Mesenchymal stem cell (in vitro differentiated cells and primary cell): Measurements from ENCODE around the gene ARL15.

Experiments
- DNase-seq: peaks from one replicate; pipeline ENCODE4 v3.0.0-alpha.2; 2013
- H2AFZ ChIP-seq: one replicate; pipeline ENCODE4 v1.6.1; 2013; ENCODE audit warnings: low read depth, mild to moderate bottlenecking, control low read depth, inconsistent platforms, low read length, moderate library complexity
- H2AK5ac ChIP-seq: 2 replicates; pipeline ENCODE4 v1.6.1; 2013; ENCODE audit warnings: low read length, moderate library complexity, mild to moderate bottlenecking, inconsistent platforms; ENCODE audit not compliant: severe bottlenecking
- H2BK120ac ChIP-seq: one replicate; pipeline ENCODE4 v1.6.1; 2013; ENCODE audit warnings: low read depth, mild to moderate bottlenecking, inconsistent platforms, low read length, moderate library complexity
- H2BK12ac ChIP-seq, 2 experiments: one replicate each; pipeline ENCODE4 v1.6.1; 2013; ENCODE audit warnings: inconsistent platforms in 2 of 2, low read length in 2 of 2, mild to moderate bottlenecking in 2 of 2, moderate library complexity in 2 of 2, control low read depth in 1 of 2
- H2BK15ac ChIP-seq: one replicate; pipeline ENCODE4 v1.6.1; 2013; ENCODE audit warnings: mild to moderate bottlenecking, low read depth, inconsistent platforms; ENCODE audit not compliant: poor library complexity, severe bottlenecking
- H2BK5ac ChIP-seq: 2 replicates; pipeline ENCODE4 v1.6.1; 2013; ENCODE audit warnings: low read depth, mild to moderate bottlenecking, low read length, control low read depth, inconsistent platforms; ENCODE audit not compliant: poor library complexity, severe bottlenecking
- H3K14ac ChIP-seq, 2 experiments: one replicate each; pipeline ENCODE4 v1.6.1; 2013; ENCODE audit warnings: inconsistent platforms in 2 of 2, low read length in 2 of 2, control low read depth in 1 of 2, mild to moderate bottlenecking in 1 of 2, moderate library complexity in 1 of 2
- H3K18ac ChIP-seq, 2 experiments: one replicate each; pipeline ENCODE4 v1.6.1; 2013; ENCODE audit warnings: inconsistent platforms in 2 of 2, low read length in 2 of 2, control low read depth in 1 of 2, low read depth in 1 of 2, mild to moderate bottlenecking in 1 of 2
- H3K23ac ChIP-seq, 2 experiments: one replicate each; pipeline ENCODE4 v1.6.1; 2013; ENCODE audit warnings: inconsistent platforms in 2 of 2, low read length in 2 of 2, mild to moderate bottlenecking in 2 of 2, moderate library complexity in 2 of 2, control low read depth in 1 of 2
- H3K27ac ChIP-seq: 2 replicates; pipeline ENCODE4 v1.5.1; 2013; ENCODE audit warnings: mild to moderate bottlenecking, moderate library complexity, low read length, control low read depth, inconsistent platforms; ENCODE audit not compliant: poor library complexity, severe bottlenecking
- H3K27me3 ChIP-seq, 2 experiments: 2 replicates each; pipeline versions ENCODE4 v1.6.1 to v1.7.0; 2013; ENCODE audit warnings: low read length in 2 of 2, mild to moderate bottlenecking in 2 of 2, moderate library complexity in 2 of 2, control low read depth in 1 of 2, inconsistent platforms in 1 of 2; ENCODE audit not compliant: control insufficient read depth in 1 of 2, insufficient read depth in 1 of 2
- H3K36me3 ChIP-seq, 2 experiments: 2 replicates each; pipeline versions ENCODE4 v1.6.1 to v1.7.0; 2013; ENCODE audit warnings: low read length in 2 of 2, control low read depth in 1 of 2, inconsistent platforms in 1 of 2, low read depth in 1 of 2, mild to moderate bottlenecking in 1 of 2; ENCODE audit not compliant: insufficient read depth in 2 of 2, control insufficient read depth in 1 of 2
- H3K4ac ChIP-seq, 2 experiments: one replicate each; pipeline ENCODE4 v1.6.1; 2013; ENCODE audit warnings: inconsistent platforms in 2 of 2, low read length in 2 of 2, mild to moderate bottlenecking in 2 of 2, moderate library complexity in 2 of 2, control low read depth in 1 of 2, low read depth in 1 of 2
- H3K4me1 ChIP-seq: 2 replicates; pipeline ENCODE4 v1.6.1; 2013; ENCODE audit warnings: low read depth, low read length, control low read depth; ENCODE audit not compliant: control insufficient read depth, insufficient read depth
- H3K4me2 ChIP-seq: 2 replicates; pipeline ENCODE4 v1.6.1; 2013; ENCODE audit warnings: low read length, mild to moderate bottlenecking, inconsistent platforms; ENCODE audit not compliant: poor library complexity, severe bottlenecking
- H3K4me3 ChIP-seq, 2 experiments: 2 replicates each; pipeline versions ENCODE4 v1.5.1 to v1.7.0; 2013; ENCODE audit warnings: low read length in 2 of 2, mild to moderate bottlenecking in 2 of 2, control low read depth in 1 of 2, low read depth in 1 of 2; ENCODE audit not compliant: insufficient read depth in 1 of 2
- H3K79me1 ChIP-seq: replicated peaks from 2 replicates; pipeline ENCODE4 v1.6.1; 2013; ENCODE audit warnings: mild to moderate bottlenecking, control low read depth, low read length, inconsistent platforms; ENCODE audit not compliant: poor library complexity, severe bottlenecking
- H3K9ac ChIP-seq: 2 replicates; pipeline ENCODE4 v1.7.0; 2013; ENCODE audit warnings: mild to moderate bottlenecking, low read length, moderate library complexity
- H3K9me3 ChIP-seq: 2 replicates; pipeline ENCODE4 v1.7.0; 2013; ENCODE audit warnings: mild to moderate bottlenecking, low read length; ENCODE audit not compliant: control insufficient read depth
- H4K8ac ChIP-seq: one replicate; pipeline ENCODE4 v1.6.1; 2013; ENCODE audit warnings: inconsistent platforms, mild to moderate bottlenecking, low read length, moderate library complexity
- H4K91ac ChIP-seq: one replicate; pipeline ENCODE4 v1.6.1; 2013; ENCODE audit warnings: mild to moderate bottlenecking, low read length, inconsistent platforms
- WGBS: methylation state at CpG from one replicate; pipeline ENCODE4 v1.1.7; 2013; ENCODE audit warnings: mixed read lengths; 5-methylcytosine and 5-hydroxymethylcytosine counted together

Gene ARL15

DNA sequence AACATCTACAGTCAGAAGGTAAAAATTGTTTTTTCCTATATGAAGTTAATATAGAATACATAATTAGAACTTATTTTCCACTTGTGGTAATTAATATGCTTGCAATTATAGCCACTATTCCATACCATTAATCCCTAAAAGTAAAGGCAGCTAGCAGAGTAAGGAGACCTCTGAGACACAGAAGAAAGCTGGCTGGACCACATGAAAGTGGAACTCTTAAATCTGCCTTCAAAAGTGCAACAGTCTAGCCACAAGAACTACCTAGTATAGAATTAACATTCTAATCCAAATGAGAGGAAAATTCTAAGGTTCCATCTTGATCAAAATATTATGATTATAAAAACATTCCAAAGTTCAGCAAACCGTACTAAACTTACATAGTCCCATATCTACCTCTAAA, 37.6 kb downstream of the ARL15 start:
- Histone ChIP-seq H3K18ac (no peak overlapping the region), H3K4ac (no peak overlapping the region), H3K23ac (no peak overlapping the region), H2BK5ac (no peak overlapping the region), H3K9me3 (no peaks in the 10 kb centered on the region), H3K14ac (no peak overlapping the region), H3K27ac (peak overlapping the region; percentile 54), H2BK15ac (no peak overlapping the region), H3K4me2 (no peak overlapping the region), H4K8ac (no peak overlapping the region), H3K27me3 (no peaks in the 10 kb centered on the region), H3K9ac (no peak overlapping the region), H4K91ac (no peak overlapping the region), H2BK12ac (no peak overlapping the region), H2AK5ac (no peak overlapping the region), H3K79me1 (peaks cover 11% of the 10 kb centered on the region), H3K4me3 (no peak overlapping the region), H2BK120ac (no peak overlapping the region), H3K36me3 (no peaks in the 10 kb centered on the region), H3K4me1 (peaks cover 9% of the 10 kb centered on the region), H2AFZ (no peak overlapping the region)
- DNase-seq: no peak
- no CpG with 5 or more reads among the region's 1 CpG for WGBS

DNA sequence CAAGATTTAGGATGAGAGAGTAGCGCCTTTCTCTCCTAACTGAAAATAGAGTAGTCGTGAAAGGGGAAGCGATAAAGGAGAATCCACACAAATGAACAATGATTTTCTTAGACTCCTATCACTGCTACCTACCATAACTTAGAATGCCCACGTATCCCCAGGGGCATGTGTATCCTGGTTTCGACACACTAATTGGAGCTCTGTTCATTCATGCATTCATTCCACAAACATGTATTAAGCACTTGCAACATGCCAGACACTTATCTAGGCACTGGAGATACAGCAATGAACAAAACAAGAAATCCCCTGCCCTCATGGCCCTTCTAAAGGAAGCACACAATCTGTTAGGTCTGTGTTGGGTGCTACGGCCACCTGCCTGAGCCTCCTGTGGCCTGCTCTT, 40.0 kb downstream of the ARL15 start:
- no peak overlapping the region for H2BK120ac ChIP-seq
- H3K18ac ChIP-seq: no peak overlapping the region
- no peak overlapping the region for H3K27ac ChIP-seq
- no peak overlapping the region for H4K91ac ChIP-seq
- H3K4ac ChIP-seq: no peak overlapping the region
- H3K23ac ChIP-seq: no peak overlapping the region
- DNase-seq: no peak
- H3K4me1 ChIP-seq: peaks cover 8% of the 10 kb centered on the region
- H2BK5ac ChIP-seq: no peak overlapping the region
- H2BK15ac ChIP-seq: no peak overlapping the region
- H3K14ac ChIP-seq: no peak overlapping the region
- H4K8ac ChIP-seq: no peak overlapping the region
- H2AK5ac ChIP-seq: no peak overlapping the region
- H3K4me2 ChIP-seq: no peak overlapping the region
- H2AFZ ChIP-seq: no peak overlapping the region
- peaks cover 16% of the 10 kb centered on the region for H3K79me1 ChIP-seq
- no peaks in the 10 kb centered on the region for H3K36me3 ChIP-seq
- H3K27me3 ChIP-seq: no peaks in the 10 kb centered on the region
- H3K9ac ChIP-seq: no peak overlapping the region
- no peak overlapping the region for H2BK12ac ChIP-seq
- no peak overlapping the region for H3K4me3 ChIP-seq
- WGBS: 78% methylated on average over 5 of the region's 6 CpGs
- H3K9me3 ChIP-seq: no peaks in the 10 kb centered on the region

DNA sequence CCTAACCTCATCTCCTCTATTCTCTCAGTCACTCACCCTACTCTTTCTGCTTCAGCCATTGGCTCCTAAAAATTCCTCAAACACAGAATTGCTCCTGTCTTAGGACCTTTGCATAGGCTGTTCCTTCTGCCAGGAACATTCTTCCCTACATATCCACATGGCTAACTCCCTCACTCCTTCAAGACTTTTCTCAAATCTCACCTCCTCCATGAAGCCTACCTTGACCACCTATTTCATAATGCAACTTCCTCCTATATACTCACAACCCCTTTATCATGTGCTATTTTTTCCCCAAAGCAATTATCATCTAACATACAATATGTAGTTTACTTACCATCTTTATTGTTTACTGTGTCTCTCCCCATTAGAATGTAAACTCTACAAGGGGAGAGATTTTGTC, 45.8 kb downstream of the ARL15 start:
- H3K9ac ChIP-seq: no peak overlapping the region
- H3K9me3 ChIP-seq: no peaks in the 10 kb centered on the region
- peaks cover 20% of the 10 kb centered on the region for H3K79me1 ChIP-seq
- no peak overlapping the region for H2BK5ac ChIP-seq
- H3K23ac ChIP-seq: no peak overlapping the region
- H3K4ac ChIP-seq: no peak overlapping the region
- no peak overlapping the region for H4K91ac ChIP-seq
- no peak overlapping the region for H2AK5ac ChIP-seq
- H3K4me1 ChIP-seq: no peaks in the 10 kb centered on the region
- no peak overlapping the region for H3K4me3 ChIP-seq
- H4K8ac ChIP-seq: no peak overlapping the region
- H2BK120ac ChIP-seq: no peak overlapping the region
- no peak overlapping the region for H3K14ac ChIP-seq
- H3K18ac ChIP-seq: no peak overlapping the region
- no peaks in the 10 kb centered on the region for H3K36me3 ChIP-seq
- no peak overlapping the region for H3K4me2 ChIP-seq
- no peak overlapping the region for H2BK15ac ChIP-seq
- H3K27me3 ChIP-seq: no peaks in the 10 kb centered on the region
- no peak for DNase-seq
- no peak overlapping the region for H2BK12ac ChIP-seq
- no peak overlapping the region for H2AFZ ChIP-seq
- no peak overlapping the region for H3K27ac ChIP-seq

DNA sequence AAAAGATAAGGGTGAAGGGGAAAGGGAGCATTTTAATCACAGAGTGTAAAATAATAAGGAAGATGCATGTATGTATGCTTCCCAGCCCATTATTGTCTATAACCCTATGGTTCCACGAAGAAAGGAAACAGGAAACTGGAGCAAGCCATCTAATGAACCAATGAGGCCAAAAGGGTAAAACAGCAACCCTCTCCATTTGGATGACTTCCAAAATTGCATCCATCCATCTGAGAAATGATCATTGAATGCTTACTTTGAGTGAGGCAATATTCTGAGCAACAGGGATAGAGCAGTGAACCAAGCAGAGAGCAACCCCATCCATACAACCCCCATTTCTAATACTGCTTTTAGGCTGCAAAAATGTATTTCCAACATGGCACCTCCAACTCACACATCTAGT, 46.9 kb downstream of the ARL15 start:
- Histone ChIP-seq H4K8ac (no peak overlapping the region), H2BK5ac (no peak overlapping the region), H3K36me3 (no peaks in the 10 kb centered on the region), H4K91ac (no peak overlapping the region), H2AFZ (no peak overlapping the region), H3K14ac (no peak overlapping the region), H3K27me3 (no peaks in the 10 kb centered on the region), H3K4me2 (no peak overlapping the region), H3K23ac (no peak overlapping the region), H3K4me3 (no peak overlapping the region), H3K79me1 (peaks cover 21% of the 10 kb centered on the region), H2BK12ac (no peak overlapping the region), H2BK120ac (no peak overlapping the region), H3K4me1 (no peaks in the 10 kb centered on the region), H3K9ac (no peak overlapping the region), H2AK5ac (no peak overlapping the region), H3K27ac (no peak overlapping the region), H3K4ac (no peak overlapping the region), H2BK15ac (no peak overlapping the region), H3K9me3 (no peaks in the 10 kb centered on the region), H3K18ac (no peak overlapping the region)
- WGBS: 86% methylated on average over 1 of the region's 1 CpG
- DNase-seq: no peak
